HL-60 (cell line): ENCODE results near the gene SLC26A8.
"Not testable (repeated sequence)": the region's sequence is repeated elsewhere in the genome, so short reads cannot be mapped to it uniquely, and the experiment has no call there.

Source experiments
- DNase-seq, 2 experiments: peaks; one replicate each; pipeline ENCODE4 v3.0.0-alpha.2; 2010 to 2020; ENCODE audit warnings: low read depth in 1 of 2, low spot score in 1 of 2
- H3K27ac ChIP-seq: fragments of 250-450 bp; sonication (Bioruptor Pico); replicated peaks from 2 replicates; pipeline ENCODE4 v1.5.1; 2020; ENCODE audit warnings: mild to moderate bottlenecking, moderate library complexity
- H3K27me3 ChIP-seq: fragments of 250-450 bp; sonication (Bioruptor Pico); 2 replicates; pipeline ENCODE4 v1.5.1; 2021; ENCODE audit warnings: mild to moderate bottlenecking, moderate library complexity; ENCODE audit not compliant: insufficient read depth, poor library complexity, severe bottlenecking
- H3K4me3 ChIP-seq: replicated peaks from 2 replicates; pipeline ENCODE4 v1.5.1; 2011; ENCODE audit warnings: mild to moderate bottlenecking, control low read depth, low read length; ENCODE audit not compliant: insufficient read depth
- CTCF ChIP-seq: IDR thresholded peaks from one replicate; pipeline ENCODE4 v1.5.1; 2011; ENCODE audit warnings: low read length, control low read depth, inconsistent platforms; ENCODE audit not compliant: insufficient read depth
- GABPA ChIP-seq: IDR thresholded peaks from 2 replicates; pipeline ENCODE4 v1.6.1; 2012; ENCODE audit warnings: low read depth
- POLR2AphosphoS5 ChIP-seq: IDR thresholded peaks from 2 replicates; pipeline ENCODE4 v1.6.1; 2012; ENCODE audit warnings: low read depth
- REST ChIP-seq: IDR thresholded peaks from 2 replicates; pipeline ENCODE4 v1.6.1; 2012; ENCODE audit warnings: low read depth; ENCODE audit not compliant: insufficient replicate concordance
- SPI1 ChIP-seq: IDR thresholded peaks from 2 replicates; pipeline ENCODE4 v1.6.1; 2012; ENCODE audit warnings: low read depth, mild to moderate bottlenecking, borderline replicate concordance

SLC26A8 gene

GRCh38 chr6:35936681-35937359 is 87.6 kb downstream of the SLC26A8 start:
- no peak for TF ChIP-seq POLR2AphosphoS5
- Histone ChIP-seq H3K27ac (no peak overlapping the region), H3K27me3 (no peaks in the 10 kb centered on the region), H3K4me3 (no peak overlapping the region)
- DNase-seq = no peak

DNA sequence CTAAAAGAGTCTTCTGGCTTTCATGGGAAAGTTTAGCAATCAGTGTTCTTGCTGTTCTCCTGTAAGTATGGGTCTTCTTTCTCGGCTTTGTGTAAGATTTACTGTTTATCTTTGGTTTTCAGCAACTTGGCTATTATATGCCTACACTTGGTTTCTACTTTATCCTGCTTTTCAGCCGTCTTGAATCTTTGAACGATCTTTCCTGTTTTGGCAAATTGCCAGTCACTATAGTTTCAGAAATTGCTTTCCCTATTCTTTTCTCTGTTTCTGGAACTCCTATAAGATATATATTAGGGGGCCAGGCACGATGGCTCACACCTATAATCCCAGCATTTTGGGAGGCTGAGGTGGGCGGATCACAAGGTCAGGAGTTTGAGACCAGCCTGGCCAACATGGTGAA is 89.0 kb downstream of the SLC26A8 start:
- no peaks in the 10 kb centered on the region for H3K27me3 ChIP-seq
- H3K27ac ChIP-seq = no peak overlapping the region
- DNase-seq = no peak
- TF ChIP-seq GABPA (no peak), REST (no peak), SPI1 (no peak), POLR2AphosphoS5 (no peak), CTCF (no peak)
- no peak overlapping the region for H3K4me3 ChIP-seq

DNA sequence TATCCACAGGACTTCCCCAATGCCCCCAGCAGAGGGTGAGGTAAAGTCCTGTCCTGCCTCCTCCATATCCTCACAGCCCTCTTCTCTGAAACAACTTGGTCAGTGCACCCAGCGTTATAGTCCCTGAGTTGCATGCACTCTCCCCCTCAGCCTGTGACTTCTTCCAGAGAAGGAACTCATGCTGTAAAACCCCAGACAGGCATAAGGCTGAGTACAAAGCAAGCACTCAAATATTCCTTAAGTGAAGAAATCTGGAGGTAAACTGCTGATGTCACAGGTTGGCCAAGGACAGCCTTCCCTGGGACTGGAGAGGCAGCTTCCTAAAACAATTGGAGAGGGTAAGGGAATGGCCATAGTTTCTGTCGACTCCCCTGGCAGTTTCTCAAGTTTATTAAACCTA is 90.6 kb downstream of the SLC26A8 start:
- H3K27me3 ChIP-seq = no peaks in the 10 kb centered on the region
- DNase-seq = no peak
- TF ChIP-seq CTCF = no peak
- no peak for TF ChIP-seq POLR2AphosphoS5
- TF ChIP-seq GABPA = no peak
- no peak for TF ChIP-seq SPI1
- TF ChIP-seq REST = no peak
- H3K27ac ChIP-seq = no peak overlapping the region
- no peak overlapping the region for H3K4me3 ChIP-seq

DNA sequence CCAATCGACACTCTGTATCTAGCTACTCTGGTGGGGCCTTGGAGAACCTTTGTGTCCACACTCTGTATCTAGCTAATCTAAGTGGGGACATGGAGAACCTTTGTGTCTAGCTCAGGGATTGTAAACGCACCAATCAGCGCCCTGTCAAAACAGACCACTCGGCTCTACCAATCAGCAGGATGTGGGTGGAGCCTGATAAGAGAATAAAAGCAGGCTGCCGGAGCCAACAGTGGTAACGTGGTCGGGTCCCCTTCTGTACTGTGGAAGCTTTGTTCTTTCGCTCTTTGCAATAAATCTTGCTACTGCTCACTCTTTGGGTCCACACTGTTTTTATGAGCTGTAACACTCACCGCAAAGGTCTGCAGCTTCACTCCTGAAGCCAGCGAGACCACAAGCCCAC is 92.6 kb downstream of the SLC26A8 start:
- H3K4me3 ChIP-seq, H3K27me3 ChIP-seq, DNase-seq, H3K27ac ChIP-seq: not testable (repeated sequence)

- no peak for DNase-seq
- Histone ChIP-seq H3K27ac (no peak overlapping the region), H3K27me3 (no peaks in the 10 kb centered on the region), H3K4me3 (no peak overlapping the region)
- TF ChIP-seq SPI1 (no peak), GABPA (no peak), REST (no peak), POLR2AphosphoS5 (no peak), CTCF (no peak)
Measured at GRCh38 chr6:35931120-35931561, 93.3 kb downstream of the SLC26A8 start.
